Myocyte (in vitro differentiated cells): ENCODE results near the gene CCDC81. TPM values are rescaled to one million over a fixed set of nuclear protein-coding genes. Genes with fewer than 3 reads are reported as not detected.
"Not testable (repeated sequence)": the region's sequence is repeated elsewhere in the genome, so short reads cannot be mapped to it uniquely, and the experiment has no call there.

ENCODE experiments used
- DNase-seq: peaks from one replicate; pipeline ENCODE4 v3.0.0-alpha.2; 2012; ENCODE audit warnings: low read depth
- polyA plus RNA-seq: library from polyadenylated mRNA; unstranded; fragments of >200 nt; gene quantifications from one replicate; pipeline ENCODE4 v1.2.1, GENCODE V29; 2012; ENCODE audit warnings: missing spikeins
- total RNA-seq: library from RNA; depleted of rRNA; stranded (reverse); fragments of >200 nt; gene quantifications from 2 replicates; pipeline ENCODE4 v1.2.3, GENCODE V29; 2014

Gene CCDC81
- 0.08 TPM in 1 of 2 replicates, not detected in the other for total RNA-seq
- polyA plus RNA-seq: 0.44 TPM

GRCh38 chr11:86374586-86374985 lies at the start of gene CCDC81:
Gene CCDC81, plus strand, starts transcription at chr11:86374887. Its CDS starts 277 bp downstream, at chr11:86375164.
- no peak for DNase-seq

GRCh38 chr11:86335131-86335767 lies 39.4 kb upstream of the CCDC81 start:
- no peak for DNase-seq

- no peak for DNase-seq
These were observed 37.5 kb upstream of the CCDC81 start for GRCh38 chr11:86337227-86337626.

DNA sequence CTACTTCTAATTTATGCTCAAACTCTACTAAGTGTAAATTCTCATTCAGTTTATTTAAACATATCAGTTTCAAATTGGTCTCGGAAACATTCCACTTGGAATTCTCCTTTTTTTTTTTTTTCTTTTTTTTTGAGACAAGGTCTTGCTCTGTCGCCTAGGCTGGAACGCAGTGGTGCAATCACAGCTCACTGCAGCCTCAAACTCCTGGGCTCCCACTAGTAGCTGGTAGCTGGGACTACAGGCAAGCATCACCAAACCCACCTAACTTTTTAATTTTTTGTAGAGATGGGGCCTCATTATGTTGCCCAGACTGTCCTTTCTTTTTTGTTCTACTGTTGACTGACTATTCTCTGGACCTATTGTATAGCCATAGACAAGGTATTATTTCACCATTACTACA lies 33.3 kb upstream of the CCDC81 start:
- no peak for DNase-seq

- no peak for DNase-seq
These were observed 28.2 kb upstream of the CCDC81 start for GRCh38 chr11:86346513-86346912.

- DNase-seq: peak; percentile 28
These were observed 19.4 kb upstream of the CCDC81 start for GRCh38 chr11:86355256-86355655.

GRCh38 chr11:86357412-86357811 lies 17.3 kb upstream of the CCDC81 start:
- DNase-seq: not testable (repeated sequence)

- DNase-seq: no peak
These were observed 16.0 kb upstream of the CCDC81 start for GRCh38 chr11:86358720-86359119.

DNA sequence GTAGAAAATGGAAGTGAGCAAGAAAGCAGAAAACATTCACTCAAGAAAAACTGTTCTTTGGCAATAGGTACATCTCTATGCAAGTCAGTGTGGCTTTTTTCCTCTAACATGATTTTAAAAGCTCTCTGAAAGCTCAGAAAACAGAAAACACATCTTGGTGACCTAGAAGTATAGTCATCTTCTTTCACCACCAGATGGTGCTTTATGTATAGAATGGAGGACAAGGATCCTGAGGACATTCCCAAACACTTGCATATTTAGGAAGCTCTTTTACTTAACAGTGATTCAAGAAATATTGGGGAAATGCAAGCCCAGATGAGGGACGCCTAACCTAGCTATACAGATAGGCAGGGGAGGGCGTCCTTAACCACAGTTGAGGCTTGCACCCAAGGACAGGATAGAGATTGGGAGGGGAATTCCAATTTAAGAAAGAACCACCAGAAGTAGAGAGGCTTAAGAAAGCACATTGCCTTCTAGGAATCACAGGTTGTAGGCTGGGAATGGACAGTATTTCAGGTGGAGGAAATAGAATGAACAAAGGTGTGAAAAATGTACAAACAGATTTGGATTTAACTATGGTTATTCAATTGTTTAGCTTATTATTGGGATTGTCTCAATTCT lies 13.8 kb upstream of the CCDC81 start:
- peak; percentile 23 for DNase-seq

- DNase-seq: no peak
These were observed 11.3 kb upstream of the CCDC81 start for GRCh38 chr11:86363424-86363823.

- no peak for DNase-seq
These were observed 9.1 kb upstream of the CCDC81 start for GRCh38 chr11:86365546-86365945.

GRCh38 chr11:86369668-86370067 lies 5.0 kb upstream of the CCDC81 start:
- no peak for DNase-seq

- DNase-seq: peak; percentile 17
These were observed 4.5 kb upstream of the CCDC81 start for GRCh38 chr11:86370171-86370570.

GRCh38 chr11:86370922-86371594 lies 3.6 kb upstream of the CCDC81 start:
- peak; percentile 50 for DNase-seq

GRCh38 chr11:86372041-86372440 lies 2.6 kb upstream of the CCDC81 start:
- no peak for DNase-seq

DNA sequence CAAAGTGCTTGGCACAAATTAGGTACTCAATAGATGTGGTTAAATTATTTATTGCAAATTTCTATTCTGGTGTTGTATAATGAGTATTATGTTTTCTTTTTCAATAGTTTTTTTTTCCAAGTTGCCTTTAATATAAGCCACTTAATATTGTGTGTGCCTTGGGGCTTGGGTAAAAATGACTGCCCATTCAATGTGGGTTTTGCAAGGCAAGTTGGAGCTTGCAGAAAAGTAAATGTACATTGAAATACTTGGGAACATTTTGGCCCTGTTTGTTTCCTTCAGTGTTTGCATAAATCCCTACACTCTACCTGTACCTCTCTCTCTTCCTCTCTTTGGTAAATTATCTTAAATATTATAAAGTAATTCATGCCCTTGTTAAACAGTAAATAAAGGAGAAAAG lies 2.1 kb upstream of the CCDC81 start:
- no peak for DNase-seq

DNA sequence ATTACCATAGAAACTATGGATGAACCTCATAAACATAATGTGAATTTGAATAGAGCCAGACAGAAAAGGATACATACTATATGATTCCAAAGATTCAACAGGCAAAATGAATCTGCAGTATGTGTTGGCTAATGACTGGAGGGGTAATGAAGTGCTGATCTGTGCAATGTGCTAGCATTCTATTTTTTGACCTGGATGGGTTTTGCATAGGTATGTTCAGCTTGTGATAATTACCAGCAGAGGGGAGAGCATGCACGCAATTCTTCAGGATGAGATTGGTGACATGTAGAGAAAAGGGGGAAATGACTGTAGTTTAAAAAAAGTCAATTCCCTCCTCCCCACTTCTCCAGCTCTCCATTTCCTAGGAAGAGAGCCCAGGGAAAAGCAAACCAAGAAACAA lies 618 bp upstream of the CCDC81 start:
- no peak for DNase-seq

DNA sequence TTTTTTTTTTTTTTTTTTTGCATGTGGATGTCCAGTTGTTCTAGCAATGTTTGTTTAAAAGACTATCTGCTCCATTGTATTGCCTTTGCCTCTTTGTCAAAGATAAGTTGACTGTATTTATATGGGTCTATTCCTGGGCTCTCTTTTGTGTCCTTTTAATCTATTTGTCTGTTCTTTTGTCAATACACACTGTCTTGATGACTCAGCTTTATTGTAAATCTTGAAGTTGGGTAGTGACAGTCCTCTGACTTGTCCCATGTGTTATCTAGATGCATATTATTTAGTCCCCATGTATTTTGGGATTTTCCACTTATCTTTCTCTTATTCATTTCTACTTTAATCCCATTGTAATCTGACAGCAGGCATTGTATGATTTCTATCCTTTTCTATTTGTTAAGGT lies 3.3 kb downstream of the CCDC81 start:
- DNase-seq: no peak

DNA sequence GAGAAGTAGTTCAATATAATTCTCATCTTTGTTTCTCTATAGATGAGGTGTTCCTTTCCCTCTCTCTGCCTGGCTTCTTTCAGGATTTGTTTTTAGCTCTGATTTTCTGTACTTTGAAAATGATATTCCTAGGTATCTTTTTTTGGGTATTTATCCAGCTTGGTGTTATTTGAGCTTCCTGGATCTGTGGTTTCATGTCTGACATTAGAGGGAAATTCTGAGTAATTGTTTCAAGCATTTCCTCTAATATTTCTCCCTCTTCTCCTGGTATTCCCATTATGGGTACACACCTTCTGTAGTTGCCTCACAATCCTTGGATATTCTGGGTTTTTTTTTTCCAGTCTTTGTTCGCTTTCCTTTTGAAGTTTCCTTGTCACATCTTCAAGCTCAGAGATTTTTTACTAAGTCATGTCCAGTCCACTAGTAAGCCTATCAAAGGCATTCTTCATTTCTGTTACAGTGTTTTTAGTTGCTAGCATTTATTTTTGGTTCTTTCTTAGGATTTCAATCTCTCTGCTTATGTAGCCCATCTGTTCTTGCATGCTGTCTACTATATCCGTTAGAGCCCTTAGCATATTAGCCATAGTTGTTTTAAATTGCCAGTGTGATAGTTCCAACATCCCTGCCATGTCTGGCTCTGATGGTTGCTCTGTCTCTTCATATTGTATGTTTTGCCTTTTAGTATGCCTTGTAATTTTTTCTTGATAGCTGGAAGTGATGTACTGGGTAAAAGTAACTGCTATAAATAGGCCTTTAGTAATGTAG lies 5.8 kb downstream of the CCDC81 start:
- DNase-seq: no peak

- DNase-seq: no peak
These were observed 8.6 kb downstream of the CCDC81 start for GRCh38 chr11:86383041-86383955.

DNA sequence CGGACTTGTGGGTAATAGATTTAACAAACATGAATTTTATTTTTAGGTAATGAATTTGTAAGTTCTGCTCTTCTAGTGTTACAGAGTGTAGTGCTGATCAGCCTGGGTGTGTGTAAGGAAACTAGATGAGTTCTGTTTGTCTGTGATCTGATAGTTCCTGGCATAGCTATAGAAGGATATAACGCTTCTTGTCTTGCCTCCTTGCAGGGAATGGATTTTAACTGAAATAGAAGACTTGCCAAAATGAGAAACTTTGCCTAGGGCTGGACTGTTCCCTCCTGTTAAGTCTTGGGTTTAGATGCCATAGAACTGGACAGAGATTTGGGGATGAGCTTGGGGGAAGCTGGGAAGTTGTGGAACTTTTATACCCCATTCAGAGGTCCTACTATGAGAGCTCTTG lies 11.6 kb downstream of the CCDC81 start:
- no peak for DNase-seq
